GM21619 (cell line): ENCODE results near the gene MEG3.
"Not testable (repeated sequence)": the region's sequence is repeated elsewhere in the genome, so short reads cannot be mapped to it uniquely, and the experiment has no call there.

Experiments used
- ATAC-seq: cut with Tn5 transposase; IDR thresholded peaks from one replicate; pipeline ENCODE4 v1.9.1; 2021; ENCODE audit not compliant: unreplicated experiment

The MEG3 gene

GRCh38 chr14:100788517-100788916 is 37.4 kb upstream of the MEG3 start:
- ATAC-seq = no peak

- ATAC-seq = no peak
Measured at GRCh38 chr14:100788942-100789341, 37.0 kb upstream of the MEG3 start.

- ATAC-seq = no peak
Measured at GRCh38 chr14:100789460-100790417, 36.2 kb upstream of the MEG3 start.

GRCh38 chr14:100790502-100791347 is 35.2 kb upstream of the MEG3 start:
- no peak for ATAC-seq

GRCh38 chr14:100791348-100791735 is 34.6 kb upstream of the MEG3 start:
- no peak for ATAC-seq

GRCh38 chr14:100791995-100792394 is 33.9 kb upstream of the MEG3 start:
- no peak for ATAC-seq

- no peak for ATAC-seq
Measured at GRCh38 chr14:100796946-100797345, 29.0 kb upstream of the MEG3 start.

GRCh38 chr14:100800041-100800440 is 25.9 kb upstream of the MEG3 start:
- no peak for ATAC-seq

GRCh38 chr14:100801433-100801832 is 24.5 kb upstream of the MEG3 start:
- not testable (repeated sequence) for ATAC-seq

GRCh38 chr14:100802179-100802578 is 23.7 kb upstream of the MEG3 start:
- no peak for ATAC-seq

GRCh38 chr14:100802766-100803165 is 23.2 kb upstream of the MEG3 start:
- no peak for ATAC-seq

- ATAC-seq = no peak
Measured at GRCh38 chr14:100803226-100803625, 22.7 kb upstream of the MEG3 start.

- ATAC-seq = no peak
Measured at GRCh38 chr14:100803676-100804075, 22.2 kb upstream of the MEG3 start.

- ATAC-seq = no peak
Measured at GRCh38 chr14:100804138-100804537, 21.8 kb upstream of the MEG3 start.

GRCh38 chr14:100804558-100805309 is 21.2 kb upstream of the MEG3 start:
- ATAC-seq = no peak

- no peak for ATAC-seq
Measured at GRCh38 chr14:100806386-100806785, 19.5 kb upstream of the MEG3 start.

GRCh38 chr14:100807496-100807895 is 18.4 kb upstream of the MEG3 start:
- ATAC-seq = no peak

- ATAC-seq = no peak
Measured at GRCh38 chr14:100807979-100808734, 17.8 kb upstream of the MEG3 start.

- no peak for ATAC-seq
Measured at GRCh38 chr14:100810435-100810834, 15.5 kb upstream of the MEG3 start.

- no peak for ATAC-seq
Measured at GRCh38 chr14:100810861-100811461, 15.0 kb upstream of the MEG3 start.
